ENCODE data around the gene GPSM1.
A peak's percentile ranks its signal among the peaks of the same experiment; 100 is the strongest.

GRCh38 chr9:136342181-136343120, 15.1 kb downstream of the GPSM1 start:
- TF ChIP-seq CTCF (IDR thresholded peaks at IDR 0.05) (peak in 1 of 4 experiments; percentile 6), POLR2A (IDR thresholded peaks at IDR 0.05) (no peak)
